ENCODE results near the gene MCC. TPM values are rescaled to one million over a fixed set of nuclear protein-coding genes. Genes with fewer than 3 reads are reported as not detected.
A peak's percentile ranks its signal among the peaks of the same experiment; 100 is the strongest.

MCC gene
- total RNA-seq, 2 donors from 2014 or later: 164 to 187 TPM

GRCh38 chr5:113361701-113362100 lies 126.6 kb downstream of the MCC start:
- Mint-ChIP-seq H3K27ac (no peak overlapping the region), H3K36me3 (ENCODE audit: low read depth) (peaks cover 5% of the 10 kb centered on the region), H3K4me1 (no peaks in the 10 kb centered on the region), H3K27me3 (ENCODE audit: insufficient read depth) (no peaks in the 10 kb centered on the region), H3K4me3 (no peak overlapping the region), H3K9me3 (peaks cover 35% of the 10 kb centered on the region)
- no peak for TF ChIP-seq CTCF (conservative IDR thresholded peaks at IDR 0.05)
- Histone ChIP-seq H3K36me3 (ENCODE audit: control insufficient read depth, insufficient read depth, low read length) (no peaks in the 10 kb centered on the region), H3K9me3 (ENCODE audit: control insufficient read depth, low read length) (peaks cover 27% of the 10 kb centered on the region), H3K27ac (ENCODE audit: low read depth, low read length) (no peak overlapping the region), H3K27me3 (ENCODE audit: control insufficient read depth, insufficient read depth, low read length, poor library complexity, severe bottlenecking) (no peaks in the 10 kb centered on the region), H3K4me1 (ENCODE audit: control insufficient read depth, insufficient read depth, low read length) (no peaks in the 10 kb centered on the region), H3K9ac (ENCODE audit: extremely low read depth, low read length, poor library complexity, severe bottlenecking) (no peak overlapping the region), H3K4me3 (ENCODE audit: low read length) (no peak overlapping the region)
- 80% methylated on average over 1 of the region's 1 CpG; no CpG with 5 or more reads in 1 of the 2 experiments for WGBS, 2 experiments (ENCODE audit: insufficient coverage in 1 of 2, insufficient read length in 1 of 2)
- DNase-seq: no peak

- no peaks in the 10 kb centered on the region for H3K27me3 Mint-ChIP-seq (ENCODE audit: insufficient read depth)
- H3K27ac Mint-ChIP-seq: no peak overlapping the region
- no peak for DNase-seq
- H3K4me3 Mint-ChIP-seq: no peak overlapping the region
- no peaks in the 10 kb centered on the region for H3K4me1 Mint-ChIP-seq
- TF ChIP-seq CTCF (conservative IDR thresholded peaks at IDR 0.05): no peak
- Histone ChIP-seq H3K9ac (ENCODE audit: extremely low read depth, low read length, poor library complexity, severe bottlenecking) (no peak overlapping the region), H3K27ac (ENCODE audit: low read depth, low read length) (peak overlapping the region; percentile 88), H3K4me1 (ENCODE audit: control insufficient read depth, insufficient read depth, low read length) (no peaks in the 10 kb centered on the region), H3K36me3 (ENCODE audit: control insufficient read depth, insufficient read depth, low read length) (no peaks in the 10 kb centered on the region), H3K4me3 (ENCODE audit: low read length) (no peak overlapping the region), H3K9me3 (ENCODE audit: control insufficient read depth, low read length) (peaks cover 13% of the 10 kb centered on the region), H3K27me3 (ENCODE audit: control insufficient read depth, insufficient read depth, low read length, poor library complexity, severe bottlenecking) (no peaks in the 10 kb centered on the region)
- peaks cover 5% of the 10 kb centered on the region for H3K36me3 Mint-ChIP-seq (ENCODE audit: low read depth)
- H3K9me3 Mint-ChIP-seq: peaks cover 15% of the 10 kb centered on the region
These were observed 128.8 kb downstream of the MCC start for GRCh38 chr5:113359419-113359818.

GRCh38 chr5:113358696-113359095 lies 129.6 kb downstream of the MCC start:
- no peak overlapping the region for H3K4me3 Mint-ChIP-seq
- Histone ChIP-seq H3K9me3 (ENCODE audit: control insufficient read depth, low read length) (peaks cover 8% of the 10 kb centered on the region), H3K4me3 (ENCODE audit: low read length) (no peak overlapping the region), H3K9ac (ENCODE audit: extremely low read depth, low read length, poor library complexity, severe bottlenecking) (no peak overlapping the region), H3K27ac (ENCODE audit: low read depth, low read length) (peak overlapping the region; percentile 88), H3K36me3 (ENCODE audit: control insufficient read depth, insufficient read depth, low read length) (no peaks in the 10 kb centered on the region), H3K4me1 (ENCODE audit: control insufficient read depth, insufficient read depth, low read length) (no peaks in the 10 kb centered on the region), H3K27me3 (ENCODE audit: control insufficient read depth, insufficient read depth, low read length, poor library complexity, severe bottlenecking) (no peaks in the 10 kb centered on the region)
- TF ChIP-seq CTCF (conservative IDR thresholded peaks at IDR 0.05): no peak
- H3K27me3 Mint-ChIP-seq (ENCODE audit: insufficient read depth): no peaks in the 10 kb centered on the region
- no peak for DNase-seq
- peaks cover 3% of the 10 kb centered on the region for H3K36me3 Mint-ChIP-seq (ENCODE audit: low read depth)
- no peak overlapping the region for H3K27ac Mint-ChIP-seq
- H3K9me3 Mint-ChIP-seq: peaks cover 8% of the 10 kb centered on the region
- no peaks in the 10 kb centered on the region for H3K4me1 Mint-ChIP-seq
- 93% methylated on average over 2 of the region's 3 CpGs; no CpG with 5 or more reads in 1 of the 2 experiments for WGBS, 2 experiments (ENCODE audit: insufficient coverage in 1 of 2, insufficient read length in 1 of 2)
